ENCODE measurements around the gene KCNE2.

Gene KCNE2

GRCh38 chr21:34340061-34340460 lies 23.7 kb upstream of the KCNE2 start:
- DNase-seq (ENCODE audit: insufficient read length) (no peak), FAIRE-seq (no peak)
- no peak for TF ChIP-seq POLR2AphosphoS5 (IDR thresholded peaks at IDR 0.05; ENCODE audit: low read depth, low read length)
- TF ChIP-seq POLR2A (IDR thresholded peaks at IDR 0.05; ENCODE audit: low read depth, low read length), result no peak

DNA sequence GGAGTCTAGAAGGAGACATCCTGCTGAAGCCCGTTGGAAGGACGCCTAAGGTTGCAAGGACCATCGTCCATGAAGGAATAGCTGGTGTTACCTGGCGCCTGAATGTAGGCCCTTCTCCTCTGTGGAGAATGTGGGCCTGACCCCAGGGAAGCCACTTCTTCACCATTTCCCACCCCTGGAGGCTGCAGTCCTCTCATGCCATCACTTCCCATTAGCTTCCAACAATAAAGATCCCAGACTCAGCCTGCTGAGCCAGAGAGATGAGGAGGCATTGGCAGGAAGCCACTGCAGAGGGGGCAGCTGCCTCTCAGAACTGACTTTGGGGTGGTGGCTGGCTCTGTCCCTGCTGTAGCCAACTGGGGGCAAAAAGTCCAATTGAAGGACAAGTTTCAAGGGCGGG lies 21.3 kb upstream of the KCNE2 start:
- FAIRE-seq (no peak), DNase-seq (ENCODE audit: insufficient read length) (no peak)
- no peak for TF ChIP-seq TAF1 (IDR thresholded peaks at IDR 0.05; ENCODE audit: borderline replicate concordance, low read depth, low read length)
- TF ChIP-seq POLR2AphosphoS5 (IDR thresholded peaks at IDR 0.05; ENCODE audit: low read depth, low read length), result no peak
- no peak for TF ChIP-seq POLR2A (IDR thresholded peaks at IDR 0.05; ENCODE audit: low read depth, low read length)

GRCh38 chr21:34343347-34343746 lies 20.5 kb upstream of the KCNE2 start:
- TF ChIP-seq POLR2AphosphoS5 (IDR thresholded peaks at IDR 0.05; ENCODE audit: low read depth, low read length), result no peak
- TF ChIP-seq POLR2A (IDR thresholded peaks at IDR 0.05; ENCODE audit: low read depth, low read length), result no peak
- no peak for TF ChIP-seq TAF1 (IDR thresholded peaks at IDR 0.05; ENCODE audit: borderline replicate concordance, low read depth, low read length)
- FAIRE-seq, result no peak
- DNase-seq (ENCODE audit: insufficient read length), result no peak

DNA sequence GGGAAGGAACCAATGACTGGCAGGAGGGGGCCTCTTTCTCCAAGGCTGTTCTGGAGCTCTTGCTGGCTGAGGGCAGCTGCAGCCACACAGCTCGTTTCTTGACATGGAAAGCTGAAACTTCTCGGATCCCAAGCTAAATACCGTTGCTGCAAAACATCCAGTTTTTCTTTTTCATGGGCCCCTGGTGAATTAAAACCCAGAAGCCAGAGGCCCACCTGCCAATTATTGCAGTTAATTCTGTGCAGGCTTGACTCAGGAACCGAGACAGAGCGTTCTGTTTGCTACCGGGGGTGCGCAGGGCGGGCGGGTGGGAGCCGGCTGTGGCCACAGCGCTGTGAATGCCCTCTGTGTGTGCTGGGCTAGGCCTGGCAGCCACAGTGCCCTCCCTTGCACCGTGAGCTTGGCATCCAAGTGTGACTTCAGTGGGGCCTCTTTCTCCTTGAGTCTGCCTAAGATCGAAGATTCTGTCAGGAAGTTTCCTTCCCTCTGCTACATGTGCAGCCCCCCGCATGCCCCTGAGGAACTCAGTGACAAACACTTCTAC lies 19.9 kb upstream of the KCNE2 start:
- TF ChIP-seq TAF1 (IDR thresholded peaks at IDR 0.05; ENCODE audit: borderline replicate concordance, low read depth, low read length) (no peak), POLR2A (IDR thresholded peaks at IDR 0.05; ENCODE audit: low read depth, low read length) (no peak)
- DNase-seq (ENCODE audit: insufficient read length) (no peak), FAIRE-seq (no peak)

DNA sequence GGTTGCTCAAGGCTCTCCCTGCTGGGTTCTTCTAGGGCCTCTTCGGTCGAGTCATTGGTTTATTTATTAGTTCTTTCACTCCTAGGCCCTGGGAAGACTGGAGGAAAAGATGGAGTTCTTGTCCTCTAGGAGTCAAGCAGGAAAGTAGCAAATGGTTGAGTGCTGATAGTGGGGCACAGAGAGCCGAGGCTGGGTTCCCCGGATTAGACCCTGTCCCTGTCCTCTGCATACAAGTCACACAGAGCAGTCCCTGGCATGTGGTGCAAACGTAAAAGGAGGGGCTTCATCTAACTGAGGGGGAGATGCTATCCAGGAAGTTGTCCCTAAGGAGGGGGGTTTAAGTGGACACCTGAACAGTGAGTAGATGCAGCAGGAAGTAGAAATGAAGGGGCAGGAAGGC lies 19.2 kb upstream of the KCNE2 start:
- TF ChIP-seq POLR2A (IDR thresholded peaks at IDR 0.05; ENCODE audit: low read depth, low read length) (no peak), TAF1 (IDR thresholded peaks at IDR 0.05; ENCODE audit: borderline replicate concordance, low read depth, low read length) (no peak), POLR2AphosphoS5 (IDR thresholded peaks at IDR 0.05; ENCODE audit: low read depth, low read length) (no peak)
- FAIRE-seq (no peak), DNase-seq (ENCODE audit: insufficient read length) (no peak)

DNA sequence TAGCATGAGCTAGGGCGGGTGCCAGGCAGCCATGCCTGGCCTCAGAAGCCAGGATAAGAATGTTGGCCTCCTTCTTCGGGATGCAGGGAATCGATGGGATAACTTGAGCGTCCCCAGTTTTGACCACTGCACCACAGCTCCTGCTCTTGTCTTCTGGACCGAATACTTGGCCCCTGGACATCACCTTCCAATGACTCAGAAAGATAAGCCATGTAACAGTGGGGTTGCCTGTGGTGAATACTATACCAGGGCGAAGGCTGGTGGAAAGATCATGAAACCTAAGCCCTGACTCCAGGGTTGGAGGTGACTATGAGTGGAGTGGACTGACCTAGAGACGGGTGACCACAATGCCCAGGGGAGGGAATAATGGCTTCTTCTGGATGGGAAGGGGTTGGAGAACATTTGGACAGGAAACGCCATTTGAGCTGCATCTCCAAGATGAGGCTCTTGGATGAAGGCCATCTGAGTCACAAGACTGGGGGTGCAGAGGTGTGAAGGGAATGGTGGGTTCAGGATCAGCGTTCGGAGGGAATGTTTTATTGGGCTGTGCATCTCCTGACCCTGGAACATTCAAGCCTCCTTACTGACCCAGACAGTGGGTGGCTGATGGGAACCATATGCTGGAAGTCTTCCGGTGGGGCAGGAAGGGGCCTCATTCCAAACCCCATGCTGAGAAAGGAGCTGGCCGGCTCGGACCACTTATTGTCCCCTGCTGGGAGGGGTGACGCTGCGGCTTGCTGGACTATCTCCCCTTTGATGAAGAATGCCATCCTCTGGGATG lies 18.5 kb upstream of the KCNE2 start:
- DNase-seq (ENCODE audit: insufficient read length) (no peak), FAIRE-seq (no peak)
- TF ChIP-seq POLR2A (IDR thresholded peaks at IDR 0.05; ENCODE audit: low read depth, low read length) (no peak), TAF1 (IDR thresholded peaks at IDR 0.05; ENCODE audit: borderline replicate concordance, low read depth, low read length) (no peak), POLR2AphosphoS5 (IDR thresholded peaks at IDR 0.05; ENCODE audit: low read depth, low read length) (no peak)

- no peak for DNase-seq (ENCODE audit: insufficient read length)
- no peak for FAIRE-seq
- TF ChIP-seq POLR2AphosphoS5 (IDR thresholded peaks at IDR 0.05; ENCODE audit: low read depth, low read length), result no peak
- no peak for TF ChIP-seq POLR2A (IDR thresholded peaks at IDR 0.05; ENCODE audit: low read depth, low read length)
- TF ChIP-seq TAF1 (IDR thresholded peaks at IDR 0.05; ENCODE audit: borderline replicate concordance, low read depth, low read length), result no peak
Observed at GRCh38 chr21:34345892-34346291, 17.9 kb upstream of the KCNE2 start.

DNA sequence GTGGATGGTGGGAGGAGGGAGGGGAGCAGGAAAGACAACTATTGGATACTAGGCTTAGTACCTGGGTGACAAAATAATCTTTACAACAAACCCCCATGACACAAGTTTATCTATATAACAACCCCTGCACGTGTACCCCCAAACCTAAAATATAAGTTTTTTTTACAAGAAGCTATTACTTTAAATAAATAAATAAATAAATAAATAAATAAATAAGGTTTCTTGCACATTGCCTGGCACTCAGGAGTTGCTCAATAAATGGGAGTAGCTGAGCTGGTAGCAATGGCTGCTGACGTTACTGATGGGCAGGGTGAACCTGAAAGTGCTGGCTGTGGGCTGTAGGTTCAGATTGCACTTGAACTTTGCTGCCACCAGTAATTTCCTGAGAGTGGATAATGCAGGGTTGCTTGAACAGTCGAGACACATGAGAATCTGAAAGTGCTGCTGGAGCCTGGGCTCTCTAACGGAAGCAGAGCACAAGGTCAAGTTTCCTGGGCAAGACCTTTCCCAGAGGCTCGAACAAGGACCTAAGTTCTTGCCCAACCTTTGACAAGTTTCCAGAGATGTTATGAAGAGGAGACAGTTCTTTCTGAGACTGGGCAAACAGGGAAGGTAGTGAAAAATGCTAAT lies 14.8 kb upstream of the KCNE2 start:
- no peak for DNase-seq (ENCODE audit: insufficient read length)
- TF ChIP-seq POLR2AphosphoS5 (IDR thresholded peaks at IDR 0.05; ENCODE audit: low read depth, low read length) (no peak), POLR2A (IDR thresholded peaks at IDR 0.05; ENCODE audit: low read depth, low read length) (no peak), TAF1 (IDR thresholded peaks at IDR 0.05; ENCODE audit: borderline replicate concordance, low read depth, low read length) (no peak)
- no peak for FAIRE-seq

DNA sequence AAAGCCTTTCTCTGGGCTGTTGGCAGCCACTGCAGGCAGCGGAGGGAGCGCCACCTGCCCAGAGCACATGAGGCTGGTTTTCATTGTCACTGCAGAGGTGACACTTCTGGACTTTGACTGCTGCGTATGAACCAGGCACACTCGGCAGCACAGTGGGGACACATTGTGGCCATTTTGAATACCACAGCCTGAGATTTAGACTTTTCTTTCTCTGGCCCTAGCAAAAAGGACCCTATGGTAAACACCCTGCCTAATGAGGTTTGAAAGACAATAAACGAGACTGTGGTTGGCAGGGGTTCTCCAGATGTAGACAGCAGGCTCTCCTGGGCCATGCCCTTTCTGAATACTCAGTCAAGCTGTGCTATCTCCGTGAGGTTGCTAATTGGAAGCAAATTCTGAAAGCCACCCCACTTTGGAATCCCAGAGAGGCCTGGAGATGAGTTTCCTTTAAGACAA lies 12.0 kb upstream of the KCNE2 start:
- DNase-seq (ENCODE audit: insufficient read length) (peak; percentile 27), FAIRE-seq (peak; percentile 85)

GRCh38 chr21:34352556-34352955 lies 11.2 kb upstream of the KCNE2 start:
- TF ChIP-seq POLR2A (IDR thresholded peaks at IDR 0.05; ENCODE audit: low read depth, low read length) (no peak), POLR2AphosphoS5 (IDR thresholded peaks at IDR 0.05; ENCODE audit: low read depth, low read length) (no peak), TAF1 (IDR thresholded peaks at IDR 0.05; ENCODE audit: borderline replicate concordance, low read depth, low read length) (no peak)
- DNase-seq (ENCODE audit: insufficient read length) (no peak), FAIRE-seq (no peak)

More for the DNA sequence above, 12.0 kb upstream of the KCNE2 start:
- TF ChIP-seq POLR2AphosphoS5 (IDR thresholded peaks at IDR 0.05; ENCODE audit: low read depth, low read length) (no peak), TAF1 (IDR thresholded peaks at IDR 0.05; ENCODE audit: borderline replicate concordance, low read depth, low read length) (no peak), POLR2A (IDR thresholded peaks at IDR 0.05; ENCODE audit: low read depth, low read length) (no peak)

DNA sequence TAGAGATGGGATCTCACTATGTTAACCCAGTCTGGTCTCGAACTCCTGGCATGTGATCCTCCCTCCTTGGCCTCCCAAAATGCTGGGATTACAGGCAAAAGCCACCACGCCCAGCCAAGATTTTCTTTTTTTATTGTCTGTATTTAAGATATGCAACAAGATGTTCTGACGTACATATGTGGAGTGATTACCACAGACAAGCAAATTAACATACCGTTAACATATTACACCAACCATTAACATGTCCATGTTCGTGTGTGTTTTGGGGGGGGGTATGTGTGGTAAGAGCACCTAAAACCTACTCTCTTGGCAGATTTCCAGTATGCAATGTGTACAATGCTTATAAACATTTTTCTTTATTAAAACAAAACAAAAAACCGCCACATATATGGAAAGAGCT lies 10.6 kb upstream of the KCNE2 start:
- FAIRE-seq, result no peak
- TF ChIP-seq POLR2AphosphoS5 (IDR thresholded peaks at IDR 0.05; ENCODE audit: low read depth, low read length), result no peak
- no peak for DNase-seq (ENCODE audit: insufficient read length)

DNA sequence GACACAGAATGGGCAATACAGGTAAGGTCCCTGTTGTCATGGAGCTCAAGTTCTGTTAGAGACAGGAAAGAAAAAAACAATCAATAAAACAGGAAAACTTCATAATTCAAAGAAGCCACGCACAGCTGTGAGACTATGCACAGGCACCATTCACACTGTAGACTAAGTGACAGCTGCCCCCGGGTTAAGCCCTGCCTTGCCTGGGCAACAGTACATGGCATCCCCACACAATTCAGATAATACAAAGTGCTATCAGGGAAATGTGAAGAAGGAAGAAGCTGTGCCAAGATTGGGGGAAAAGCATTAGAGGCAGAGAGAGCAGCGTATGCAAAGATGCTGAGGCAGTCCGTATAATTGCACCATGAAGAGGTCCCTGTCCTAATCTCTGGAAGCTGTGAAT lies 9.0 kb upstream of the KCNE2 start:
- FAIRE-seq (no peak), DNase-seq (ENCODE audit: insufficient read length) (no peak)
- TF ChIP-seq POLR2AphosphoS5 (IDR thresholded peaks at IDR 0.05; ENCODE audit: low read depth, low read length) (no peak), POLR2A (IDR thresholded peaks at IDR 0.05; ENCODE audit: low read depth, low read length) (no peak), TAF1 (IDR thresholded peaks at IDR 0.05; ENCODE audit: borderline replicate concordance, low read depth, low read length) (no peak)
